ENCODE data around the gene MPL.

MPL gene

DNA sequence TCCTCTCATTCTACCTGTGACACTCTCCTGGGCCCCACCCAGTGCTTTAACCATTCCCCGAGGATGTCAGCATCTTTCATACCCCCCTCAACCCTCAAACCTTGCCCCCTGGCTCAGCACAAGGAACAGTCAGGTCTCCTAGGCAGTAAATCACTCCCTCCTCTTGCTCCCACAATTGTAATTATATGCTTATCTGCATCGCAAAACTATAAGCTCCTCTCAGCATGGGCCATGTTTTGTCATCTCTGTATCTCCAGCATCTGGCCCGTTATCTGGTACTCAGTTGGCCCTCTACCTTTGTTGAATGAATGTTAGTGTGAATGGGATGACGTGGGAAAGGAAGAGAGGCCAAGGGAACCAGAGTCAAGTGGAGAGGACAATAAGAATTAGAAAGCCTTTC, 32.9 kb downstream of the MPL start:
- H3K9me3 ChIP-seq (ENCODE audit: control insufficient read depth, insufficient read depth, low read depth, low read length): no peaks in the 10 kb centered on the region
- H3K4me3 ChIP-seq (ENCODE audit: low read depth, low read length): no peak overlapping the region
- CTCF ChIA-PET: interaction anchor here (0.7 to 1.4 kb wide), 2 partner anchors 44 to 144 kb away, joined by 3 to 4 read pairs; no protein-coding TSS in a partner anchor
- no peak overlapping the region for H3K27ac ChIP-seq (ENCODE audit: extremely low read depth, low read depth, low read length)
- peaks cover 8% of the 10 kb centered on the region; the same call in 1 of the 2 replicates for H3K4me1 ChIP-seq (ENCODE audit: control insufficient read depth, insufficient read depth, low read length)
- POLR2A ChIA-PET: interaction anchor here (0.7 kb wide), 1 partner anchor 957 kb away, joined by 3 read pairs; no protein-coding TSS in a partner anchor
- peaks cover 0 to 4% of the 10 kb centered on the region in 2 experiments; a peak in 1 of 3 replicates for H3K36me3 ChIP-seq (ENCODE audit: control insufficient read depth in 2 of 2, insufficient read depth in 1 of 2, low read length in 2 of 2)
- no peak for TF ChIP-seq ZNF266 (tag by site-specific recombination; IDR thresholded peaks at IDR 0.05; ENCODE audit: low read depth)
- peak; percentile 45; the same call in 1 of the 2 replicates for TF ChIP-seq IKZF3 (tag by site-specific recombination; IDR thresholded peaks at IDR 0.05)
- TF ChIP-seq ZNF514 (tag by site-specific recombination; IDR thresholded peaks at IDR 0.05): no peak
- no peak for TF ChIP-seq ZNF311 (tag by site-specific recombination; IDR thresholded peaks at IDR 0.05; ENCODE audit: borderline replicate concordance)
- no peak for TF ChIP-seq ZNF157 (tag by site-specific recombination; IDR thresholded peaks at IDR 0.05)
- peak; percentile 35; the same call in 1 of the 2 replicates for TF ChIP-seq ZXDB (tag by site-specific recombination; IDR thresholded peaks at IDR 0.05)
- TF ChIP-seq, protein P1, sequence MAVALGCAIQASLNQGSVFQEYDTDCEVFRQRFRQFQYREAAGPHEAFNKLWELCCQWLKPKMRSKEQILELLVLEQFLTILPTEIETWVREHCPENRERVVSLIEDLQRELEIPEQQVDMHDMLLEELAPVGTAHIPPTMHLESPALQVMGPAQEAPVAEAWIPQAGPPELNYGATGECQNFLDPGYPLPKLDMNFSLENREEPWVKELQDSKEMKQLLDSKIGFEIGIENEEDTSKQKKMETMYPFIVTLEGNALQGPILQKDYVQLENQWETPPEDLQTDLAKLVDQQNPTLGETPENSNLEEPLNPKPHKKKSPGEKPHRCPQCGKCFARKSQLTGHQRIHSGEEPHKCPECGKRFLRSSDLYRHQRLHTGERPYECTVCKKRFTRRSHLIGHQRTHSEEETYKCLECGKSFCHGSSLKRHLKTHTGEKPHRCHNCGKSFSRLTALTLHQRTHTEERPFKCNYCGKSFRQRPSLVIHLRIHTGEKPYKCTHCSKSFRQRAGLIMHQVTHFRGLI (tag by site-specific recombination; IDR thresholded peaks at IDR 0.05): 0 out of 2 replicates have a peak, but pooled peaks have one; percentile 12
- TF ChIP-seq, protein P2, sequence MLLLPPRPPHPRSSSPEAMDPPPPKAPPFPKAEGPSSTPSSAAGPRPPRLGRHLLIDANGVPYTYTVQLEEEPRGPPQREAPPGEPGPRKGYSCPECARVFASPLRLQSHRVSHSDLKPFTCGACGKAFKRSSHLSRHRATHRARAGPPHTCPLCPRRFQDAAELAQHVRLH (tag by site-specific recombination; IDR thresholded peaks at IDR 0.05): no peak
- peak; percentile 39; the same call in 1 of the 2 replicates for TF ChIP-seq ZNF629 (tag by site-specific recombination; IDR thresholded peaks at IDR 0.05)
- no peak for TF ChIP-seq ZNF624 (tag by site-specific recombination; IDR thresholded peaks at IDR 0.05)
- TF ChIP-seq OSR2 (tag by site-specific recombination; IDR thresholded peaks at IDR 0.05): 0 out of 2 replicates have a peak, but pooled peaks have one; percentile 30
- TF ChIP-seq, protein P3, sequence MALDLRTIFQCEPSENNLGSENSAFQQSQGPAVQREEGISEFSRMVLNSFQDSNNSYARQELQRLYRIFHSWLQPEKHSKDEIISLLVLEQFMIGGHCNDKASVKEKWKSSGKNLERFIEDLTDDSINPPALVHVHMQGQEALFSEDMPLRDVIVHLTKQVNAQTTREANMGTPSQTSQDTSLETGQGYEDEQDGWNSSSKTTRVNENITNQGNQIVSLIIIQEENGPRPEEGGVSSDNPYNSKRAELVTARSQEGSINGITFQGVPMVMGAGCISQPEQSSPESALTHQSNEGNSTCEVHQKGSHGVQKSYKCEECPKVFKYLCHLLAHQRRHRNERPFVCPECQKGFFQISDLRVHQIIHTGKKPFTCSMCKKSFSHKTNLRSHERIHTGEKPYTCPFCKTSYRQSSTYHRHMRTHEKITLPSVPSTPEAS (tag by site-specific recombination; IDR thresholded peaks at IDR 0.05): no peak
- TF ChIP-seq, protein P4, sequence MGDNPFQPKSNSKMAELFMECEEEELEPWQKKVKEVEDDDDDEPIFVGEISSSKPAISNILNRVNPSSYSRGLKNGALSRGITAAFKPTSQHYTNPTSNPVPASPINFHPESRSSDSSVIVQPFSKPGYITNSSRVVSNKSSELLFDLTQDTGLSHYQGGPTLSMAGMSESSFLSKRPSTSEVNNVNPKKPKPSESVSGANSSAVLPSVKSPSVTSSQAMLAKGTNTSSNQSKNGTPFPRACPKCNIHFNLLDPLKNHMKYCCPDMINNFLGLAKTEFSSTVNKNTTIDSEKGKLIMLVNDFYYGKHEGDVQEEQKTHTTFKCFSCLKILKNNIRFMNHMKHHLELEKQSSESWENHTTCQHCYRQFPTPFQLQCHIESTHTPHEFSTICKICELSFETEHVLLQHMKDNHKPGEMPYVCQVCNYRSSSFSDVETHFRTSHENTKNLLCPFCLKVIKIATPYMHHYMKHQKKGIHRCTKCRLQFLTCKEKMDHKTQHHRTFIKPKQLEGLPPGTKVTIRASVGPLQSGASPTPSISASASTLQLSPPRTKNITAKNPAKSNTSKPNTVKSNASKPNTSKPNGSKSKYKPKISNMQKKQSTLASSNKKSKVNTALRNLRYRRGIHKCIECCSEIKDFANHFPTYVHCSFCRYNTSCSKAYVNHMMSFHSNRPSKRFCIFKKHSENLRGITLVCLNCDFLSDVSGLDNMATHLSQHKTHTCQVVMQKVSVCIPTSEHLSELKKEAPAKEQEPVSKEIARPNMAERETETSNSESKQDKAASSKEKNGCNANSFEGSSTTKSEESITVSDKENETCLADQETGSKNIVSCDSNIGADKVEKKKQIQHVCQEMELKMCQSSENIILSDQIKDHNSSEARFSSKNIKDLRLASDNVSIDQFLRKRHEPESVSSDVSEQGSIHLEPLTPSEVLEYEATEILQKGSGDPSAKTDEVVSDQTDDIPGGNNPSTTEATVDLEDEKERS (tag by site-specific recombination; IDR thresholded peaks at IDR 0.05): no peak
- TF ChIP-seq ZNF184 (tag by site-specific recombination; IDR thresholded peaks at IDR 0.05): no peak
- no peak for TF ChIP-seq ZNF174 (tag by site-specific recombination; IDR thresholded peaks at IDR 0.05)
- no peak for TF ChIP-seq ZNF423 (tag by site-specific recombination; IDR thresholded peaks at IDR 0.05)
- TF ChIP-seq, protein P5, sequence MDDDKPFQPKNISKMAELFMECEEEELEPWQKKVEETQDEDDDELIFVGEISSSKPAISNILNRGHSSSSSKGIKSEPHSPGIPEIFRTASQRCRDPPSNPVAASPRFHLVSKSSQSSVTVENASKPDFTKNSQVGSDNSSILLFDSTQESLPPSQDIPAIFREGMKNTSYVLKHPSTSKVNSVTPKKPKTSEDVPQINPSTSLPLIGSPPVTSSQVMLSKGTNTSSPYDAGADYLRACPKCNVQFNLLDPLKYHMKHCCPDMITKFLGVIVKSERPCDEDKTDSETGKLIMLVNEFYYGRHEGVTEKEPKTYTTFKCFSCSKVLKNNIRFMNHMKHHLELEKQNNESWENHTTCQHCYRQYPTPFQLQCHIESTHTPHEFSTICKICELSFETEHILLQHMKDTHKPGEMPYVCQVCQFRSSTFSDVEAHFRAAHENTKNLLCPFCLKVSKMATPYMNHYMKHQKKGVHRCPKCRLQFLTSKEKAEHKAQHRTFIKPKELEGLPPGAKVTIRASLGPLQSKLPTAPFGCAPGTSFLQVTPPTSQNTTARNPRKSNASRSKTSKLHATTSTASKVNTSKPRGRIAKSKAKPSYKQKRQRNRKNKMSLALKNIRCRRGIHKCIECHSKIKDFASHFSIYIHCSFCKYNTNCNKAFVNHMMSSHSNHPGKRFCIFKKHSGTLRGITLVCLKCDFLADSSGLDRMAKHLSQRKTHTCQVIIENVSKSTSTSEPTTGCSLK (tag by site-specific recombination; IDR thresholded peaks at IDR 0.05): no peak
- TF ChIP-seq, protein P6, sequence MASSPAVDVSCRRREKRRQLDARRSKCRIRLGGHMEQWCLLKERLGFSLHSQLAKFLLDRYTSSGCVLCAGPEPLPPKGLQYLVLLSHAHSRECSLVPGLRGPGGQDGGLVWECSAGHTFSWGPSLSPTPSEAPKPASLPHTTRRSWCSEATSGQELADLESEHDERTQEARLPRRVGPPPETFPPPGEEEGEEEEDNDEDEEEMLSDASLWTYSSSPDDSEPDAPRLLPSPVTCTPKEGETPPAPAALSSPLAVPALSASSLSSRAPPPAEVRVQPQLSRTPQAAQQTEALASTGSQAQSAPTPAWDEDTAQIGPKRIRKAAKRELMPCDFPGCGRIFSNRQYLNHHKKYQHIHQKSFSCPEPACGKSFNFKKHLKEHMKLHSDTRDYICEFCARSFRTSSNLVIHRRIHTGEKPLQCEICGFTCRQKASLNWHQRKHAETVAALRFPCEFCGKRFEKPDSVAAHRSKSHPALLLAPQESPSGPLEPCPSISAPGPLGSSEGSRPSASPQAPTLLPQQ (tag by site-specific recombination; IDR thresholded peaks at IDR 0.05): 0 out of 2 replicates have a peak, but pooled peaks have one; percentile 22
- no peak for TF ChIP-seq ZBTB21 (tag by site-specific recombination; IDR thresholded peaks at IDR 0.05)
- TF ChIP-seq, protein P7, sequence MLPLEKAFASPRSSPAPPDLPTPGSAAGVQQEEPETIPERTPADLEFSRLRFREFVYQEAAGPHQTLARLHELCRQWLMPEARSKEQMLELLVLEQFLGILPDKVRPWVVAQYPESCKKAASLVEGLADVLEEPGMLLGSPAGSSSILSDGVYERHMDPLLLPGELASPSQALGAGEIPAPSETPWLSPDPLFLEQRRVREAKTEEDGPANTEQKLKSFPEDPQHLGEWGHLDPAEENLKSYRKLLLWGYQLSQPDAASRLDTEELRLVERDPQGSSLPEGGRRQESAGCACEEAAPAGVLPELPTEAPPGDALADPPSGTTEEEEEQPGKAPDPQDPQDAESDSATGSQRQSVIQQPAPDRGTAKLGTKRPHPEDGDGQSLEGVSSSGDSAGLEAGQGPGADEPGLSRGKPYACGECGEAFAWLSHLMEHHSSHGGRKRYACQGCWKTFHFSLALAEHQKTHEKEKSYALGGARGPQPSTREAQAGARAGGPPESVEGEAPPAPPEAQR (tag by site-specific recombination; IDR thresholded peaks at IDR 0.05): no peak
- TF ChIP-seq MZF1 (tag by site-specific recombination; IDR thresholded peaks at IDR 0.05; ENCODE audit: borderline replicate concordance): no peak
- no peak for TF ChIP-seq ZNF239 (tag by site-specific recombination; IDR thresholded peaks at IDR 0.05)
- TF ChIP-seq ZNF2 (tag by site-specific recombination; IDR thresholded peaks at IDR 0.05): no peak
- peak; percentile 97 for TF ChIP-seq SP7 (tag by site-specific recombination; IDR thresholded peaks at IDR 0.05)
- peak; percentile 60 for TF ChIP-seq ZIC2 (tag by site-specific recombination; IDR thresholded peaks at IDR 0.05)

All from HEK293 (cell line).